ENCODE results near the gene TP53I11.

DNA sequence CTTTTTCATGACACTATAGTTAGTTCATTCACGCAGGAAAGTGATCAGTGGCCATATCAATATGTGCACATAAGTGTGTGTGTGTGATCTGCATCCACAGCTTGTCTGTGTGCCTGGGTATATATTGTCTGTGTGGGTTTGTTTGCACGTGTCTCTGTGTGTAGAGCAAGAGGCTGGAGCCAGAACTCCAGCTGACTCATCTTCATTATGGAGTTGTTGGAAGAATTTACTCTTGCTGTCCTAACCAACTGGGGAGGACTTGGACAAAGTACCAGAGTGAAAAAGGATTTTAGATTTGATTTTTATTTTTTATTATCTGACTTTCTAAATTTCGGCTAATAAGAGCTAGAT is 63.9 kb downstream of the TP53I11 start:
- TF ChIP-seq, protein P1, sequence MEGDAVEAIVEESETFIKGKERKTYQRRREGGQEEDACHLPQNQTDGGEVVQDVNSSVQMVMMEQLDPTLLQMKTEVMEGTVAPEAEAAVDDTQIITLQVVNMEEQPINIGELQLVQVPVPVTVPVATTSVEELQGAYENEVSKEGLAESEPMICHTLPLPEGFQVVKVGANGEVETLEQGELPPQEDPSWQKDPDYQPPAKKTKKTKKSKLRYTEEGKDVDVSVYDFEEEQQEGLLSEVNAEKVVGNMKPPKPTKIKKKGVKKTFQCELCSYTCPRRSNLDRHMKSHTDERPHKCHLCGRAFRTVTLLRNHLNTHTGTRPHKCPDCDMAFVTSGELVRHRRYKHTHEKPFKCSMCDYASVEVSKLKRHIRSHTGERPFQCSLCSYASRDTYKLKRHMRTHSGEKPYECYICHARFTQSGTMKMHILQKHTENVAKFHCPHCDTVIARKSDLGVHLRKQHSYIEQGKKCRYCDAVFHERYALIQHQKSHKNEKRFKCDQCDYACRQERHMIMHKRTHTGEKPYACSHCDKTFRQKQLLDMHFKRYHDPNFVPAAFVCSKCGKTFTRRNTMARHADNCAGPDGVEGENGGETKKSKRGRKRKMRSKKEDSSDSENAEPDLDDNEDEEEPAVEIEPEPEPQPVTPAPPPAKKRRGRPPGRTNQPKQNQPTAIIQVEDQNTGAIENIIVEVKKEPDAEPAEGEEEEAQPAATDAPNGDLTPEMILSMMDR (optimal IDR thresholded peaks at IDR 0.05 in 1 of 3, IDR thresholded peaks at IDR 0.05 in 1 of 3, conservative IDR thresholded peaks at IDR 0.05 in 1 of 3; ENCODE audit: extremely low read depth in 1 of 3, insufficient read depth in 2 of 3, low read length in 3 of 3) = no peak
- TF ChIP-seq EZH2 (IDR thresholded peaks at IDR 0.05; ENCODE audit: low read length) = no peak

All from keratinocyte (primary cell).